GM21723 (cell line): ENCODE results near the gene APOBR.
"Not testable (repeated sequence)": the region's sequence is repeated elsewhere in the genome, so short reads cannot be mapped to it uniquely, and the experiment has no call there.

Experiments
- ATAC-seq: cut with Tn5 transposase; IDR thresholded peaks from one replicate; pipeline ENCODE4 v1.9.1; 2021; ENCODE audit warnings: mild to moderate bottlenecking, moderate library complexity; ENCODE audit not compliant: unreplicated experiment

The APOBR gene

GRCh38 chr16:28526201-28527099, 32.0 kb downstream of the APOBR start:
- ATAC-seq: no peak

- not testable (repeated sequence) for ATAC-seq
These were observed 32.8 kb downstream of the APOBR start for GRCh38 chr16:28527100-28527785.

DNA sequence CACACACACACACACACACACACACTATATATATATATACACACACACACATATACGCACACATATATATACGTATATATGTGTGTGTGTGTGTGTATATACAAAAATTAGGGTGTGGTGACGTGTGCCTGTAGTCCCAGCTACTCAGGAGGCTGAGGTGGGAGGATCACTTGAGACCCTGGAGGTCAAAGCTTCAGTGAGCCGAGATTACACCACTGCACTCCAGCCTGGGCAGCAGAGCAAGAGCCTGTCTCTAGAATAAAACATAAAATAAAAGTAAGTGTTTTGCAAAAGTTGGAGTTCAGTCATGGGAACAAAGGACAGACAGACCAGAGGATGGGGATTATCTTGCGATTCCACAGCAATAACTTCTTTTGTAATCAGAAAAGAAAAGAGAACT, 33.5 kb downstream of the APOBR start:
- no peak for ATAC-seq

DNA sequence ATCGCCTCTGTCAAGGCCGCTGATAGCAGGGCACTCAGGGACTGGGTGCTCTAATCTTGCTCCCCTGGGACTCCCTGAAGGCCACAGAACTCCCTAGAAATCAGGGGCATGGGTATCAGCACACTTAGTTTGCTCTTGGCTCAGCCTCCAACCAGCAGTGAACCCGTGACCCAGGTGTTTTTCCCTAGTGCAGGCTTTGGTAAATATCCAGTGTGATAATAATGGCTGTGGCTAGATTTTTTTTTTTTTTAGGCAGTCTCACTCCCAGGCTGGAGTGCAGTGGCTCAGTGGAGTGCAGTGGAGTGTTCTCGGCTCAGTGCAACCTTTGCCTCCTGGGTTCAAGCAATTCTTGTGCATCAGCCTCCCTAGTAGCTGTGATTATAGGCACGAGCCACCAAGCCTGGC, 34.0 kb downstream of the APOBR start:
- no peak for ATAC-seq

DNA sequence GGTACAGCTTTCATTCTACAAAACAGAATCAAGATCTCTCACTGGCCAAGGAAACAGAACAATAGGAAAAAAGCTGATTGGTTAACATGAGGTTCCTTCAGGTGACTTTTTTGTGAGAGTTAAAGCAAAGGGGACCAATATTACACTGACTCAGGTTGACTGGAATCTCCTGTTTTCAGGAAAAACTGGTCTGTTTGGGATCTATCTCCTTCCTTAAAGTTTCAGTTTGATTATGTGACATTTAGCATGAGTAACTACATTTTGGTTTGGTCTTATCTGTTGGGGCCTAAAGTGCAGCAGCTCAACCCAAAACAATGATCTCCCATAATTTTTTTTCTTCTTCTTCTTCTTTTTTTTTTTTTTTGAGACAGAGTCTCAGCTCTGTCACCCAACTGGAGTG, 34.7 kb downstream of the APOBR start:
- ATAC-seq: no peak

DNA sequence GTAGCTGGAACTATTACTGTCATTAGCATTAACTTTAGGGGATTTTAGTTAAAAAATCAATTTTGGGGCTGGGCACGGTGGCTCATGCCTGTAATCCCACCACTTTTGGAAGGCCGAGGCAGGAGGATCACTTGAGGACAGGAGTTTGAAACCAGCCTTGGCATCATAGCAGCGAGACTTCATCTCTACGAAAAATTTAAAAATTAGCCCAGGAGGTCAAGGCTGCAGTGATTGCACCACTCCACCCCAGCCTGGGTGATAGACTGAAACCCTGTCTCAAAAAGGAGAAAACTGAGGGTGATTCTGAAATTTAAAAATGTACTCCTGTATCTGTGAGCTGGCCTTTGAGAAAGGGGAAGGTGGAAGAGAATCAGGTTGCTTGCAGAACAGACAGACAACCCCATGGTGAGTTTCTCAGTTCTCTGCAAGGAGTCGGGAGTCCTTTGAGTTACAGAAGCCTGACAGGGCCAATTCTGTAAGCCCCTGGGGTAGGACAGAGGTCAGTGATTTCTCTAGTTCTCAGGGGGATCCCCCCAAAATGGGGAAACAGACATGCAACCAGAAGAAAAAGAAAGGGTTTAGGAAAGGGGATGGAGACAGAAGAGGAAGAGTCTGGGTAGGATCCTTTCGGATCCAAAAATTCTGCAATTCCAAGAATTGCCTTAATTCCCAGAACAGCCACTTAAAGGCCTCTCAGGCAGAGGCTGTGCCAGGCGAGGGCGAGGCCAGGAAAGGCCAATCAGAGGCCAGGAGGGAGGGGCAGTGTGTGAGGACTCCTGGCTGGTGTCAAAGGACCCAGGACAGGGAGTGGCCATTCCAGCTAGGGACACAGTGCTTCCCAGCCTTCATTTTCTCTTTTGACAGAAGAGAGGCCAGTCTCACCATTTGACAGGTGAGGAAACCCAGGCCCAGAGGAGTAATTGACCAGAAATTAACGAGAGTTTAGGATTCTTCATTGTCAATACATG, 37.6 kb downstream of the APOBR start:
- no peak for ATAC-seq

DNA sequence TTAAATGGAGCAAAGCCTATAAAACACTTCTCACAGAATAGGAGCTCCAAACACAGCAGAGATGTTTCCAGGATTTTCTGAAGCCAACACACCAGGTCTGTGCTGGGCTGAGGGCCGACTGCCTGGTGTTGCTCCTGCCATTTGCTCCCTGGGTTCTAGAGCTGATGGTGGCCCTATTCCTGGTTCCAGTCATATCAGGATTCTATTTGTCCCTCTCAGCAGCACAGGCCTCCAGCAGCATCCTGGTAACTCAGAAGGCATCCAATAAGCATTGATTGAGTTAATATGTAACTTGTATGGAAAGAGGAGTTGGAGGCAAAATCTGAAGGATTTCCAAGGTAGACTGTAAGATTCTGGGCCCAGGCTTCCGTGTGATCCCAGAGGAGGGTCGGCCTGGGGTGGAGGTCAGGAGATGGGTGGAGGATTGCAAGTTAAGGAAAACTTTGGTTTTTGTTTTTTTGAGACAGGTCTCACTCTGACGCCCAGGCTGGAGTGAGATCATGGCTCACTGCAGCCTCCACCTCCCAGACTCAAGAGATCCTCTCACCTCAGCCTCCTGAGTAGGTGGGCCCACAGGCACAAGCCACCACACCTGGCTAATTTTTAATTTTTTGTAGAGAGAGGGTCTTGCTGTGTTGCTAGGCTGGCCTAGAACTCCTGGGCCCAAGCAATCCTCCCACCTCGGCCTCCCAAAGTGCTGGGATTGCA, 38.7 kb downstream of the APOBR start:
- no peak for ATAC-seq

DNA sequence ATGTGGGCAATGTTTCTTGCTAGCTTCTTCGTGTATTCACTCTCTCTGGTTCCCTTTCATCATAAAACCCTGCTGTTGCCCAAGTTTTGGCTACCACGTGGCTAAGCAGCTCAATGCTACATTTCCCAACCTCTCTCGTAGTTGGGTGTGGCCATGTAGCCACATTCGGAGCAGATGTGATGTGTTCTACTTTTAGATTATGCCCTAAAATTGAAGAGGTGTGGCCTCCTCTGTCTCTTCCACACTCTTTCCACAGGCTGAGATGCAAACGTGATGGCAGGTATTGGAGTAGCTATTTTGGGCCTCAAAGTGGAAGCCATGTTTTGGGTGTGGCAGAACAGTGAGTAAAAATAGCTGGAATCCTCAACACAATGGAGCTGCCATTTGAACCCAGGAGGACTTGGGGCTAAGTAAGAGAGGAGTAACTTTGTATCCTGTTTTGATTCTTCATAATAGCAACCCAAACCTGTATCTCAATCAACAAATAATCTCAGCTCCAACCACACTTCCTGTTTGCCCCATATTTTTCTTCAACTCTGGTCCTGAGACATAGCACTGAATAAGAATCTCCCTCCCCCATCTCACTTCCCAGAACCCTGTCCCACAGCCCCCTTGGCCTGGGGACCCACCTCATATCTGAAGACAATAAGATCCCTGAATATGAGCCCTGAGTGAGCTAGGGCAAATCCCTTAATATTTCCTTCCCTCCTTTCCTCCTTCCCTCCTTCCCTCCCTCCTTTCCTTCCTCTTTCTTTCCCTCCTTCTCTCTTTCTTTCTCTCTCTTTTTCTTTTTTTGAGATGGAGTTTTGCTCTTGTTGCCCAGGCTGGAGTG, 40.3 kb downstream of the APOBR start:
- no peak for ATAC-seq

DNA sequence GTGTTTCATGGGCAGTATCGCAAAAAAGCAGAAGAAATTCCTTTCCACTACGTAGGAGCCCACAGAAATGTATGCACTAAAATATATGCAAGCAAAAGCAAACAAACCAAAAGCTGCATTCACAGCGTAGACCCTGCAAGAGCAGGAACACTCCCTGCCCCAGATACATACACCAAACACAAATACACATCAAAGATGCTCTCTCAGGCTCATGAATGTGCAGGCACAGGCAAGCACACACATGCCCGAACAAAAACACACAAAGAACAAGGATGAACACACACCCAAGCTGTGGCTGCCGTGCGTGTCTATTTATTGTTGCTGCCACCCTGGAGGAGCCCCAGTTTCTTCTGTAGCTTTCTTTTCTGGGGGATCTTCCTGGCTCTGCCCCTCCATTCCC, 42.6 kb downstream of the APOBR start:
- no peak for ATAC-seq

GRCh38 chr16:28537964-28538732, 43.7 kb downstream of the APOBR start:
- no peak for ATAC-seq

DNA sequence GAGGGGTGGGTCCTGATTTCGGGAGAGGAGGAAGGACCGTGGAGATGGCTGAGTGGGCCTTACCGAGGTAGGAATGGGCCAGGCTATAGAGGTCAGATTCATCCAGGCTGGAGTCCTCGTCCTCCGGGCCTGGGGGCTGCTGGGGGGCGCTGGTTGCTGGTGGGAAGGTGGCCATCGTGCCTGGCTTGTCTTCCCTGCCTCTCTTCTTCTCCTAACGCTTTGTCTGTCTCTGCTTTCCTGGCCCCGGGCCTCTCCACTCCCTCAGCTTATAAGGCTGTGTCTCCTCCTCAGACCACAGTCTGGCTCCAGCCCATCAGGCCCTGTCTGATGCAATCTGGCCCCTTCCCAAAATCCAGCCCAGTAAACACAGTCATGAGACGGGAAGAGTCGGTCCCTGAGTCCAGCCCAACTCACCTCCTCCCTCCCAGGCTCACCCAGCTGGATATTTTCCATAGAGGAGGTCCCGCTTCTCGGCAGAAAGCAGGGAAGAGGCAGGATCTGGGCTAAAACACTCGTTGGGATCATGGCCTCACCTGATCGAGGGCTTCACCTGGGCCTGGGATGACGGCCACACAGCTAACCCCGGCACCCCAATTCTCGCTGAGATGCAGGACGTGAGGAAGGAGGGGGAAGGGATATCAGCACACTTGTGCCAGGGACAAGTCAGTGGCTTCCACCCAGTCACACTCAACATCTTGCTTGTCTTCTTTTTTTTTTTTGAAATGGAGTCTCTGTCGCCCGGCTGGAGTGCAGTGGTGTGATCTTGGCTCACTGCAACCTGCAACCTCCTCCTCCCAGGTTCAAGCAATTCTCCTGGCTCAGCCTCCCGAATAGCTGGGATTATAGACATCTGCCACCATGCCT, 44.5 kb downstream of the APOBR start, which contains the start of gene NUPR1:
Gene NUPR1 (minus strand): TSS at position 242 of the 864 bp plus-strand sequence. CDS start 67 bp downstream, at position 175.
- no peak for ATAC-seq

- ATAC-seq: no peak
These were observed 45.9 kb downstream of the APOBR start for GRCh38 chr16:28540346-28540745.

DNA sequence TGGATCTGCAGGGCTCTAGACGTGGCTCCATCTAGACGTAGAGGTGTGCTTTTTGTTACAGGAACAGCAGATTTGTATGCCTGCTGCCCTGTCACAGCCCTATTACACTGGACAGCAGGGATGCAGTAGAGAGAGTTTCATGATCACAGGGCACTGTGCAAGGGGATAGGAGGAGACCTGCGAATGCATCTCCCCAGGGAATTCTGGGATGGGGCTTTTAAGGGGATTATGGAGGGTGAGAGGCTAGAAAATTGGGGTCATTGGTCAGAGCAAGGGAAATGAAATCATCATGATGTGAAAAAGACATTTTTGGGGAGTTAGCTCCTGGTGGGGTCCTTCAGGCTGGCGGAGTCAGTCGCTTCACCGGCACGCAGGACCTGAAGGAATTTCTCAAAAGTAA, 48.2 kb downstream of the APOBR start:
- no peak for ATAC-seq

- no peak for ATAC-seq
These were observed 48.6 kb downstream of the APOBR start for GRCh38 chr16:28543072-28543471.

- no peak for ATAC-seq
These were observed 50.6 kb downstream of the APOBR start for GRCh38 chr16:28544998-28545397.

DNA sequence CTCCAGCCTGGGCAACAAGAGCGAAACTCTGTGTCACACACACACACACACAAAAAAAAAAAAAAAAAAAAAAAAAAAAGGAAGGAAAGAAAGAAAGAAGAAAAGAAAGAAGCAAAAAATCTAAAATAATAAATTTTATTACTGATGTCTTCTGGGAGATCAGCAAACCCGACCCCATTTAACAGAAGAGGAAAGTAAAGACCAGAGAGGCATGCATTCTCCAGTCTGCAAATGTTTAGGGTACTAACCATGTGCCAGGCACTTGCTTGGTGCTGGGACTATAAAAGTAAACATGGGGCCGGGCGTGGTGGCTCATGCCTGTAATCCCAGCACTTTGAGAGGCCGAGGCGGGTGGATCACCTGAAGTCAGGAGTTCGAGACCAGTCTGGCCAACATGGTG, 51.5 kb downstream of the APOBR start:
- ATAC-seq: not testable (repeated sequence)

DNA sequence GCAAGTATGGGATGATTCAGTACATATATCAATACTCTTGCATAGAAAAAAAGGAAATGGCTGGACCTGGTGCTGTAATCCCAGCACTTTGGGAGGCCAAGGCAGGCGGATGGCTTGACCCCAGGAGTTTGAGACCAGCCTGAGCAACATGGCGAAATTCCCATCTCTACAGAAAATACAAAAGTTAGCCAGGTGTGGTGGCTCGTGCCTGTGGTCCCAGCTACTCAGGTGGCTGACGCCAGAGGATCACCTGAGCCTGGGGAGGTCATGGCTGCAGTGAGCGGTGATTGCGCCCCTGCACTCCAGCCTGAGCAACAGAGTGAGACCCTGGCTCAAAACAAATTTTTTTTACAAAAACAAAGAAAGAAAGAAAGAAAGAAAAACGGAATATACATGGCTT, 52.2 kb downstream of the APOBR start:
- no peak for ATAC-seq

GRCh38 chr16:28548306-28548802, 53.9 kb downstream of the APOBR start:
- no peak for ATAC-seq
